ENCODE measurements around the gene RNF214. TPM values are rescaled to one million over a fixed set of nuclear protein-coding genes. Genes with fewer than 3 reads are reported as not detected.

RNF214 gene
- polyA plus RNA-seq, 1 donor (not counting 4 experiments of a cell fraction or from before 2014, with no cell fraction given) = 11.8 TPM

GRCh38 chr11:117210620-117211019, 21.9 kb upstream of the RNF214 start:
- Histone ChIP-seq H3K79me2 (ENCODE audit: control insufficient read depth, insufficient read depth, low read length) (no peaks in the 10 kb centered on the region), H3K9me1 (ENCODE audit: control insufficient read depth, extremely low read depth, insufficient read depth, low read length) (no peaks in the 10 kb centered on the region), H3K9me3 (ENCODE audit: control insufficient read depth, low read depth, low read length) (no peaks in the 10 kb centered on the region), H3K36me3 (ENCODE audit: control insufficient read depth in 2 of 2, extremely low read depth in 1 of 2, insufficient read depth in 2 of 2, low read length in 2 of 2) (peaks cover 3 to 9% of the 10 kb centered on the region in 2 experiments), H4K20me1 (ENCODE audit: control insufficient read depth, extremely low read depth, insufficient read depth, low read length) (no peaks in the 10 kb centered on the region), H3K4me3 (ENCODE audit: control insufficient read depth in 2 of 3, extremely low read depth in 1 of 3, insufficient read depth in 2 of 3, low read depth in 1 of 3, low read length in 3 of 3) (no peak overlapping the region), H3K27ac (ENCODE audit: control insufficient read depth, insufficient read depth, low read length) (no peak overlapping the region), H3K4me1 (ENCODE audit: control insufficient read depth, extremely low read depth, insufficient read depth, low read length) (no peaks in the 10 kb centered on the region), H3K9ac (ENCODE audit: control insufficient read depth, extremely low read depth, insufficient read depth, low read length) (no peak overlapping the region), H2AFZ (ENCODE audit: control insufficient read depth, low read length) (no peak overlapping the region), H3K4me2 (ENCODE audit: control insufficient read depth, extremely low read depth, insufficient read depth, low read depth, low read length) (no peak overlapping the region), H3K27me3 (ENCODE audit: control insufficient read depth, extremely low read depth, insufficient read depth, low read length) (no peaks in the 10 kb centered on the region)
- dilution Hi-C loops (cut with MboI; ENCODE audit: extremely low pct_ligation_motif_present, low sequenced_read_pairs) = no loop called here
- TF ChIP-seq CTCF (optimal IDR thresholded peaks at IDR 0.05 in 1 of 3, IDR thresholded peaks at IDR 0.05 in 1 of 3, conservative IDR thresholded peaks at IDR 0.05 in 1 of 3; ENCODE audit: extremely low read depth in 1 of 3, insufficient read depth in 2 of 3, low read length in 3 of 3) = no peak
- TF ChIP-seq EZH2 (IDR thresholded peaks at IDR 0.05; ENCODE audit: low read length) = no peak
- DNase-seq (ENCODE audit: low read depth, low spot score) = no peak
- no peak for FAIRE-seq

GRCh38 chr11:117212697-117213355, 19.6 kb upstream of the RNF214 start:
- Histone ChIP-seq H4K20me1 (ENCODE audit: control insufficient read depth, extremely low read depth, insufficient read depth, low read length) (no peaks in the 10 kb centered on the region), H3K27me3 (ENCODE audit: control insufficient read depth, extremely low read depth, insufficient read depth, low read length) (no peaks in the 10 kb centered on the region), H3K9me1 (ENCODE audit: control insufficient read depth, extremely low read depth, insufficient read depth, low read length) (no peaks in the 10 kb centered on the region), H3K4me3 (ENCODE audit: control insufficient read depth in 2 of 3, extremely low read depth in 1 of 3, insufficient read depth in 2 of 3, low read depth in 1 of 3, low read length in 3 of 3) (no peak overlapping the region), H3K27ac (ENCODE audit: control insufficient read depth, insufficient read depth, low read length) (no peak overlapping the region), H3K4me1 (ENCODE audit: control insufficient read depth, extremely low read depth, insufficient read depth, low read length) (no peaks in the 10 kb centered on the region), H3K9ac (ENCODE audit: control insufficient read depth, extremely low read depth, insufficient read depth, low read length) (no peak overlapping the region), H2AFZ (ENCODE audit: control insufficient read depth, low read length) (no peak overlapping the region), H3K36me3 (ENCODE audit: control insufficient read depth in 2 of 2, extremely low read depth in 1 of 2, insufficient read depth in 2 of 2, low read length in 2 of 2) (peaks cover 12 to 22% of the 10 kb centered on the region in 2 experiments), H3K9me3 (ENCODE audit: control insufficient read depth, low read depth, low read length) (no peaks in the 10 kb centered on the region), H3K79me2 (ENCODE audit: control insufficient read depth, insufficient read depth, low read length) (no peaks in the 10 kb centered on the region), H3K4me2 (ENCODE audit: control insufficient read depth, extremely low read depth, insufficient read depth, low read depth, low read length) (no peak overlapping the region)
- TF ChIP-seq CTCF (optimal IDR thresholded peaks at IDR 0.05 in 1 of 3, IDR thresholded peaks at IDR 0.05 in 1 of 3, conservative IDR thresholded peaks at IDR 0.05 in 1 of 3; ENCODE audit: extremely low read depth in 1 of 3, insufficient read depth in 2 of 3, low read length in 3 of 3) (no peak), EZH2 (IDR thresholded peaks at IDR 0.05; ENCODE audit: low read length) (no peak)
- FAIRE-seq = no peak
- dilution Hi-C loops (cut with MboI; ENCODE audit: extremely low pct_ligation_motif_present, low sequenced_read_pairs) = no loop called here
- no peak for DNase-seq (ENCODE audit: low read depth, low spot score)

Measured in keratinocyte (primary cell).